Neural cell (in vitro differentiated cells): ENCODE measurements around the gene EHD4. TPM values are rescaled to one million over a fixed set of nuclear protein-coding genes. Genes with fewer than 3 reads are reported as not detected.

Experiments used
- H2AFZ ChIP-seq: fragments of 200-600, 300-800 bp; sonication (generic), shearing (Covaris generic); 2 replicates; pipeline ENCODE4 v1.6.0; 2014; ENCODE audit warnings: low read depth, mild to moderate bottlenecking, antibody characterized with exemption, low read length, moderate library complexity
- H3F3A ChIP-seq: fragments of 200-600 bp; shearing (Covaris generic); 2 replicates; pipeline ENCODE4 v1.6.1; 2016; ENCODE audit warnings: mild to moderate bottlenecking, moderate library complexity, mixed read lengths, antibody characterized with exemption, low read length; ENCODE audit not compliant: insufficient read depth, poor library complexity, severe bottlenecking
- H3K27ac ChIP-seq: fragments of 200-600, 300-800 bp; sonication (generic), shearing (Covaris generic); 2 replicates; pipeline ENCODE4 v1.5.1; 2014; ENCODE audit warnings: mild to moderate bottlenecking, low read length, moderate library complexity
- H3K27me3 ChIP-seq: fragments of 300-800, 200-600 bp; sonication (generic), shearing (Covaris generic); 2 replicates; pipeline ENCODE4 v1.6.0; 2014; ENCODE audit warnings: mild to moderate bottlenecking, low read depth, low read length, moderate library complexity; ENCODE audit not compliant: insufficient read depth
- H3K36me3 ChIP-seq: fragments of 300-800, 200-600 bp; sonication (generic), shearing (Covaris generic); 2 replicates; pipeline ENCODE4 v1.5.1; 2014; ENCODE audit warnings: mild to moderate bottlenecking, antibody characterized with exemption, low read length, moderate library complexity; ENCODE audit not compliant: insufficient read depth
- H3K4me2 ChIP-seq: fragments of 300-800, 200-600 bp; sonication (generic), shearing (Covaris generic); 2 replicates; pipeline ENCODE4 v1.6.0; 2014; ENCODE audit warnings: mild to moderate bottlenecking, low read length
- H3K4me3 ChIP-seq: fragments of 300-800, 200-600 bp; sonication (generic), shearing (Covaris generic); 2 replicates; pipeline ENCODE4 v1.5.1; 2014; ENCODE audit warnings: mild to moderate bottlenecking, low read length, moderate library complexity
- H3K79me2 ChIP-seq: fragments of 200-600 bp; shearing (Covaris generic); replicated peaks from 2 replicates; pipeline ENCODE4 v1.6.0; 2014; ENCODE audit warnings: mild to moderate bottlenecking, low read length, moderate library complexity; ENCODE audit not compliant: insufficient read depth
- H3K9ac ChIP-seq: fragments of 300-800, 200-600 bp; sonication (generic), shearing (Covaris generic); 2 replicates; pipeline ENCODE4 v1.6.1; 2016; ENCODE audit warnings: mild to moderate bottlenecking, low read length, mixed read lengths
- H3K9me2 ChIP-seq: fragments of 200-600 bp; shearing (Covaris generic); 2 replicates; pipeline ENCODE4 v1.6.1; 2016; ENCODE audit warnings: mild to moderate bottlenecking, low read length, mixed read lengths; ENCODE audit not compliant: insufficient read depth
- H3K9me3 ChIP-seq: fragments of 200-600, 300-800 bp; sonication (generic), shearing (Covaris generic); 2 replicates; pipeline ENCODE4 v1.6.1; 2016; ENCODE audit warnings: mild to moderate bottlenecking, mixed run types, low read length, moderate library complexity, mixed read lengths
- H4K20me1 ChIP-seq: fragments of 200-600 bp; shearing (Covaris generic); 2 replicates; pipeline ENCODE4 v1.6.1; 2016; ENCODE audit warnings: mild to moderate bottlenecking, mixed run types; ENCODE audit not compliant: insufficient read depth
- CTCF ChIP-seq: fragments of 450-650 bp; IDR thresholded peaks from 2 replicates; pipeline ENCODE4 v1.5.1; 2014; ENCODE audit warnings: antibody characterized with exemption, mild to moderate bottlenecking, moderate library complexity; ENCODE audit not compliant: poor library complexity, severe bottlenecking
- EP300 ChIP-seq: fragments of 450-650 bp; conservative IDR thresholded peaks from 2 replicates; pipeline ENCODE4 v1.6.1; 2014; ENCODE audit warnings: antibody characterized with exemption, mild to moderate bottlenecking, moderate library complexity; ENCODE audit not compliant: poor library complexity, severe bottlenecking
- EZH2 ChIP-seq: fragments of 200-600, 300-800 bp; shearing (Covaris generic), sonication (generic); IDR thresholded peaks from 2 replicates; pipeline ENCODE4 v1.6.1; 2014; ENCODE audit warnings: antibody characterized with exemption, low read length, borderline replicate concordance, mild to moderate bottlenecking; ENCODE audit not compliant: insufficient read depth, poor library complexity, severe bottlenecking
- MXI1 ChIP-seq: fragments of 450-650 bp; conservative IDR thresholded peaks from 2 replicates; pipeline ENCODE4 v1.6.1; 2014; ENCODE audit warnings: antibody characterized with exemption, mild to moderate bottlenecking; ENCODE audit not compliant: poor library complexity, severe bottlenecking
- POLR2AphosphoS5 ChIP-seq: IDR thresholded peaks from 2 replicates; pipeline ENCODE4 v1.6.1; 2012
- RAD21 ChIP-seq: fragments of 450-650 bp; conservative IDR thresholded peaks from 2 replicates; pipeline ENCODE4 v1.6.1; 2014; ENCODE audit warnings: antibody characterized with exemption, mild to moderate bottlenecking, moderate library complexity
- REST ChIP-seq: IDR thresholded peaks from 2 replicates; pipeline ENCODE4 v1.6.1; 2012; ENCODE audit warnings: borderline replicate concordance
- SMC3 ChIP-seq: fragments of 450-650 bp; conservative IDR thresholded peaks from 2 replicates; pipeline ENCODE4 v1.6.1; 2014; ENCODE audit warnings: antibody characterized with exemption, mild to moderate bottlenecking, moderate library complexity; ENCODE audit not compliant: poor library complexity
- TAF1 ChIP-seq: IDR thresholded peaks from 2 replicates; pipeline ENCODE4 v1.6.1; 2012; ENCODE audit warnings: low read depth
- polyA plus RNA-seq: library from polyadenylated mRNA; depleted of rRNA; stranded (reverse); fragments of >200 nt; gene quantifications from 2 replicates; pipeline ENCODE4 v1.2.3, GENCODE V29; 2014

The EHD4 gene
- polyA plus RNA-seq, 1 donor from 2014 or later: 0.09 TPM

- Histone ChIP-seq H3K36me3 (no peaks in the 10 kb centered on the region), H3K27me3 (no peaks in the 10 kb centered on the region), H3K4me2 (no peak overlapping the region), H3K4me3 (no peak overlapping the region), H4K20me1 (no peaks in the 10 kb centered on the region), H2AFZ (no peak overlapping the region), H3K79me2 (no peaks in the 10 kb centered on the region), H3K27ac (no peak overlapping the region), H3K9me3 (no peaks in the 10 kb centered on the region), H3F3A (no peaks in the 10 kb centered on the region), H3K9ac (no peak overlapping the region), H3K9me2 (no peaks in the 10 kb centered on the region)
- TF ChIP-seq EZH2: no peak
- no peak for TF ChIP-seq MXI1
- TF ChIP-seq CTCF: no peak
- no peak for TF ChIP-seq EP300
- no peak for TF ChIP-seq TAF1
- no peak for TF ChIP-seq REST
- TF ChIP-seq RAD21: no peak
- no peak for TF ChIP-seq POLR2AphosphoS5
- no peak for TF ChIP-seq SMC3
Observed at GRCh38 chr15:41857316-41857715, 115.0 kb downstream of the EHD4 start.

- Histone ChIP-seq H3F3A (no peaks in the 10 kb centered on the region), H4K20me1 (no peaks in the 10 kb centered on the region), H3K27me3 (no peaks in the 10 kb centered on the region), H3K4me3 (no peak overlapping the region), H3K27ac (no peak overlapping the region), H3K9me3 (no peaks in the 10 kb centered on the region), H3K9me2 (no peaks in the 10 kb centered on the region), H3K79me2 (no peaks in the 10 kb centered on the region), H3K36me3 (no peaks in the 10 kb centered on the region), H2AFZ (no peak overlapping the region), H3K9ac (no peak overlapping the region), H3K4me2 (no peak overlapping the region)
- TF ChIP-seq EP300 (no peak), EZH2 (no peak), REST (no peak), CTCF (no peak)
Observed at GRCh38 chr15:41856716-41857115, 115.6 kb downstream of the EHD4 start.
